HepG2 (cell line): Measurements from ENCODE around the gene DDN. TPM values are rescaled to one million over a fixed set of nuclear protein-coding genes. Genes with fewer than 3 reads are reported as not detected.

Experiments used
- GATAD2A ChIP-seq: IDR thresholded peaks from 2 replicates; pipeline ENCODE4 v1.6.1; 2016
- HNRNPK ChIP-seq: fragments of 200-400 bp; formaldehyde crosslinking; IDR thresholded peaks from 2 replicates; pipeline ENCODE4 v1.6.1; 2018; ENCODE audit warnings: low read length, low read depth, moderate library complexity, mild to moderate bottlenecking; ENCODE audit not compliant: poor library complexity, severe bottlenecking
- MTF2 ChIP-seq: sonication (generic); formaldehyde crosslinking; IDR thresholded peaks from 2 replicates; pipeline ENCODE4 v1.5.0; 2020; ENCODE audit warnings: missing genetic modification reagents, borderline replicate concordance
- MYC ChIP-seq: sonication (generic); formaldehyde crosslinking; IDR thresholded peaks from 2 replicates; pipeline ENCODE4 v1.9.0; 2021; ENCODE audit warnings: missing genetic modification reagents, borderline replicate concordance
- RBFOX2 ChIP-seq: fragments of 200-400 bp; formaldehyde crosslinking; IDR thresholded peaks from 2 replicates; pipeline ENCODE4 v1.6.1; 2017; ENCODE audit warnings: low read depth, mild to moderate bottlenecking, low read length
- TFE3 ChIP-seq: IDR thresholded peaks from 2 replicates; pipeline ENCODE4 v1.6.1; 2016
- ZBTB33 ChIP-seq: sonication (generic); formaldehyde crosslinking; IDR thresholded peaks from 2 replicates; pipeline ENCODE4 v1.4.0; 2020; ENCODE audit warnings: missing genetic modification reagents
- ZNF224 ChIP-seq: sonication (generic); formaldehyde crosslinking; IDR thresholded peaks from 2 replicates; pipeline ENCODE4 v1.5.0; 2020; ENCODE audit warnings: mild to moderate bottlenecking, missing genetic modification reagents
- ZNF230 ChIP-seq: sonication (generic); formaldehyde crosslinking; IDR thresholded peaks from 2 replicates; pipeline ENCODE4 v1.4.0; 2020; ENCODE audit warnings: mild to moderate bottlenecking, missing genetic modification reagents
- ZSCAN9 ChIP-seq: IDR thresholded peaks from 2 replicates; pipeline ENCODE4 v1.6.1; 2016; ENCODE audit warnings: borderline replicate concordance
- polyA plus RNA-seq, 8 experiments: library from polyadenylated mRNA; depleted of rRNA in 3 of 8; stranded (reverse) in 7 of 8; unstranded in 1 of 8; fragments of >200 nt; fragmentation: Illumina TruSeq in 4 of 8; extraction: Trizol in 4 of 8; gene quantifications; 2 replicates each; pipeline versions ENCODE4 v1.2.1 to v1.2.3, GENCODE V29; 2011 to 2016; ENCODE audit warnings: low read depth in 4 of 8, missing spikeins in 1 of 8, mixed read lengths in 1 of 8; ENCODE audit not compliant: insufficient read depth in 1 of 8
- total RNA-seq, 5 experiments: library from RNA; depleted of rRNA; stranded (reverse); fragments of >200 nt; fragmentation: Illumina TruSeq; extraction: Trizol; gene quantifications; 2 replicates each; pipeline ENCODE4 v1.2.3, GENCODE V29; 2016; ENCODE audit warnings: low read depth in 1 of 5
- TF ChIP-seq, protein P1 (sequence below), 2 experiments: fragments of 450-650 bp in 1 of 2; sonication (generic) in 1 of 2; formaldehyde crosslinking in 1 of 2; IDR thresholded peaks; 2 replicates each; pipeline versions ENCODE4 v1.6.1 to v1.8.0; 2016 to 2022; ENCODE audit warnings: antibody characterized with exemption in 1 of 2, mild to moderate bottlenecking in 1 of 2, missing genetic modification reagents in 1 of 2
- TF ChIP-seq, protein P2 (sequence below): sonication (generic); formaldehyde crosslinking; IDR thresholded peaks from 2 replicates; pipeline ENCODE4 v1.4.0; 2020; ENCODE audit warnings: missing genetic modification reagents

Gene DDN
- total and polyA plus RNA-seq, 2 of the 13 experiments (the other 11 are each of a cell fraction or from before 2014, with no cell fraction given) = 0.24 to 0.53 TPM

- TF ChIP-seq, protein P1, sequence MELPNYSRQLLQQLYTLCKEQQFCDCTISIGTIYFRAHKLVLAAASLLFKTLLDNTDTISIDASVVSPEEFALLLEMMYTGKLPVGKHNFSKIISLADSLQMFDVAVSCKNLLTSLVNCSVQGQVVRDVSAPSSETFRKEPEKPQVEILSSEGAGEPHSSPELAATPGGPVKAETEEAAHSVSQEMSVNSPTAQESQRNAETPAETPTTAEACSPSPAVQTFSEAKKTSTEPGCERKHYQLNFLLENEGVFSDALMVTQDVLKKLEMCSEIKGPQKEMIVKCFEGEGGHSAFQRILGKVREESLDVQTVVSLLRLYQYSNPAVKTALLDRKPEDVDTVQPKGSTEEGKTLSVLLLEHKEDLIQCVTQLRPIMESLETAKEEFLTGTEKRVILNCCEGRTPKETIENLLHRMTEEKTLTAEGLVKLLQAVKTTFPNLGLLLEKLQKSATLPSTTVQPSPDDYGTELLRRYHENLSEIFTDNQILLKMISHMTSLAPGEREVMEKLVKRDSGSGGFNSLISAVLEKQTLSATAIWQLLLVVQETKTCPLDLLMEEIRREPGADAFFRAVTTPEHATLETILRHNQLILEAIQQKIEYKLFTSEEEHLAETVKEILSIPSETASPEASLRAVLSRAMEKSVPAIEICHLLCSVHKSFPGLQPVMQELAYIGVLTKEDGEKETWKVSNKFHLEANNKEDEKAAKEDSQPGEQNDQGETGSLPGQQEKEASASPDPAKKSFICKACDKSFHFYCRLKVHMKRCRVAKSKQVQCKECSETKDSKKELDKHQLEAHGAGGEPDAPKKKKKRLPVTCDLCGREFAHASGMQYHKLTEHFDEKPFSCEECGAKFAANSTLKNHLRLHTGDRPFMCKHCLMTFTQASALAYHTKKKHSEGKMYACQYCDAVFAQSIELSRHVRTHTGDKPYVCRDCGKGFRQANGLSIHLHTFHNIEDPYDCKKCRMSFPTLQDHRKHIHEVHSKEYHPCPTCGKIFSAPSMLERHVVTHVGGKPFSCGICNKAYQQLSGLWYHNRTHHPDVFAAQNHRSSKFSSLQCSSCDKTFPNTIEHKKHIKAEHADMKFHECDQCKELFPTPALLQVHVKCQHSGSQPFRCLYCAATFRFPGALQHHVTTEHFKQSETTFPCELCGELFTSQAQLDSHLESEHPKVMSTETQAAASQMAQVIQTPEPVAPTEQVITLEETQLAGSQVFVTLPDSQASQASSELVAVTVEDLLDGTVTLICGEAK (IDR thresholded peaks at IDR 0.05) = no peak
- TF ChIP-seq, protein P1 (CRISPR knock-in tag; IDR thresholded peaks at IDR 0.05) = peak; percentile 53; the same call in 1 of the 2 replicates
- TF ChIP-seq ZBTB33 = 0 out of 2 replicates have a peak, but pooled peaks have one; percentile 14
- TF ChIP-seq MTF2 (CRISPR knock-in tag) = peak; percentile 88
- TF ChIP-seq ZSCAN9 = 0 out of 2 replicates have a peak, but pooled peaks have one; percentile 37
- TF ChIP-seq ZNF230 (CRISPR knock-in tag) = no peak
- no peak for TF ChIP-seq HNRNPK
- TF ChIP-seq, protein P2, sequence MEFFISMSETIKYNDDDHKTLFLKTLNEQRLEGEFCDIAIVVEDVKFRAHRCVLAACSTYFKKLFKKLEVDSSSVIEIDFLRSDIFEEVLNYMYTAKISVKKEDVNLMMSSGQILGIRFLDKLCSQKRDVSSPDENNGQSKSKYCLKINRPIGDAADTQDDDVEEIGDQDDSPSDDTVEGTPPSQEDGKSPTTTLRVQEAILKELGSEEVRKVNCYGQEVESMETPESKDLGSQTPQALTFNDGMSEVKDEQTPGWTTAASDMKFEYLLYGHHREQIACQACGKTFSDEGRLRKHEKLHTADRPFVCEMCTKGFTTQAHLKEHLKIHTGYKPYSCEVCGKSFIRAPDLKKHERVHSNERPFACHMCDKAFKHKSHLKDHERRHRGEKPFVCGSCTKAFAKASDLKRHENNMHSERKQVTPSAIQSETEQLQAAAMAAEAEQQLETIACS (CRISPR knock-in tag) = no peak
- 0 out of 2 replicates have a peak, but pooled peaks have one; percentile 11 for TF ChIP-seq TFE3 (CRISPR knock-in tag)
- 0 out of 2 replicates have a peak, but pooled peaks have one; percentile 24 for TF ChIP-seq ZNF224 (CRISPR knock-in tag)
- TF ChIP-seq GATAD2A (CRISPR knock-in tag) = peak; percentile 25; the same call in 1 of the 2 replicates
- TF ChIP-seq MYC (CRISPR knock-in tag) = peak; percentile 4; the same call in 1 of the 2 replicates
- TF ChIP-seq RBFOX2 = 0 out of 2 replicates have a peak, but pooled peaks have one; percentile 40
These were observed 2.1 kb downstream of the DDN start (continued) for GRCh38 chr12:48996794-48997718.
